Heart left ventricle (tissue), 16 donors: Measurements from ENCODE around the gene MRPL49. TPM values are rescaled to one million over a fixed set of nuclear protein-coding genes. Genes with fewer than 3 reads are reported as not detected.

Source experiments
- ATAC-seq, 4 donors: fragments of 200-7000 bp; cut with Tn5 transposase; one replicate each; pipeline ENCODE4 v1.9.1; 2020 to 2022; ENCODE audit warnings: moderate library complexity in 4 of 4, mild to moderate bottlenecking in 3 of 4, moderate number of reproducible peaks in 1 of 4
- DNase-seq, 5 donors: peaks; one replicate each; pipeline ENCODE4 v3.0.0-alpha.2; 2020
- H3K27ac ChIP-seq, 12 donors: fragments of 200-600 bp; sonication (generic) in 4 of 12; one replicate each; pipeline versions ENCODE4 v1.5.0 to v1.8.0; 2016 to 2022; ENCODE audit warnings: mild to moderate bottlenecking in 2 of 12
- H3K27me3 ChIP-seq, 9 donors: fragments of 200-600 bp; sonication (generic) in 2 of 9; one replicate each; pipeline versions ENCODE4 v1.5.1 to v1.8.0; 2016 to 2022; ENCODE audit warnings: mild to moderate bottlenecking in 3 of 9
- H3K36me3 ChIP-seq, 9 donors: fragments of 200-600 bp; sonication (generic) in 2 of 9; one replicate each; pipeline versions ENCODE4 v1.5.0 to v1.8.0; 2018 to 2022; ENCODE audit warnings: mild to moderate bottlenecking in 2 of 9
- H3K4me1 ChIP-seq, 12 donors: fragments of 200-600 bp; sonication (generic) in 4 of 12; one replicate each; pipeline versions ENCODE4 v1.5.0 to v1.8.0; 2016 to 2022; ENCODE audit warnings: mild to moderate bottlenecking in 3 of 12
- H3K4me3 ChIP-seq, 12 donors: fragments of 200-600 bp; sonication (generic) in 4 of 12; one replicate each; pipeline versions ENCODE4 v1.5.0 to v1.8.0; 2017 to 2022; ENCODE audit warnings: mild to moderate bottlenecking in 9 of 12, moderate library complexity in 4 of 12
- H3K9me3 ChIP-seq, 12 donors: fragments of 200-600 bp; sonication (generic) in 4 of 12; one replicate each; pipeline versions ENCODE4 v1.5.0 to v1.8.0; 2016 to 2022; ENCODE audit warnings: mild to moderate bottlenecking in 1 of 12
- CTCF ChIP-seq, 12 donors: fragments of 200-600 bp; sonication (generic) in 4 of 12; IDR thresholded peaks; one replicate each; pipeline versions ENCODE4 v1.5.0 to v1.8.0; 2018 to 2022; ENCODE audit warnings: antibody characterized with exemption in 12 of 12, mild to moderate bottlenecking in 5 of 12
- POLR2A ChIP-seq, 2 donors: fragments of 450-650 bp; IDR thresholded peaks; one replicate each; pipeline ENCODE4 v1.6.1; 2017; ENCODE audit warnings: antibody characterized with exemption in 2 of 2, mild to moderate bottlenecking in 2 of 2, moderate library complexity in 2 of 2
- WGBS, 4 donors: extraction: QIAGEN DNeasy Blood & Tissue Kit in 2 of 4; methylation state at CpG; one replicate each; pipeline versions ENCODE4 v1.1.5 to v1.1.7; 2013 to 2018; 5-methylcytosine and 5-hydroxymethylcytosine counted together
- intact Hi-C, 10 donors: fragments of 100-400 bp; cut with DNase I; formaldehyde crosslinking; loops; one replicate each; pipeline versions ENCODE4 v1.11.1 to v1.14.2; 2022
- long read RNA-seq, 3 donors: library from polyadenylated mRNA; unstranded; transcript quantifications; one replicate each; pipeline ENCODE4 v2.0.0, GENCODE V29; 2020 to 2021
- polyA plus RNA-seq, 2 donors: library from polyadenylated mRNA; stranded (reverse); fragments of 200-250 nt; gene quantifications; one replicate each; pipeline ENCODE4 v1.2.3, GENCODE V29; 2013
- total RNA-seq, 9 donors: library from RNA; depleted of rRNA in 2 of 9; stranded (reverse); fragments of >200 nt in 2 of 9; fragmentation: NEBNext Ultra II Directional in 3 of 9; extraction: Animal tissue kit (Norgen Biotek cat#: 25700) in 3 of 9; gene quantifications; one replicate each; pipeline versions ENCODE4 v1.1.0 to v1.2.4, GENCODE V29; 2016 to 2023
- donor health status: ischemic (EF 13 %, LVEDD 7.1; RV severe dilation, severe dysfunction).
- donor health status: healthy with polysubstance abuse.
- donor health status: DM: no; HTN: yes; CAD: no.
- donor health status: DM: no; HTN: no; CAD: no.
- donor health status: ischemic (EF 25% LVEDD 6.9; RV normal size, moderate dysfunction).
- donor health status: ischemic (EF 25% LVEDD 5.7; RV mildly dilated, moderate dysfunction).
- donor health status: healthy.
- donor health status: DM: yes; HTN: yes; CAD: no.
- donor health status: ischemic (EF 35%, LVEDD 5.7; RV mildly dilated, moderate dysfunction).
- donor health status: nonischemic (EF 11% LVEDD 7.7; RV severe dilation, severe dysfunction).
- donor health status: DM: yes; HTN: yes; CAD: no.
- donor health status: PGD.
- donor health status: ischemic (EF 29% LVEDD 5.4; RV normal size, mild dysfunction).
- donor health status: nonischemic (EF 23%, LVEDD 6.1; RV moderate dilation, normal function).

Gene MRPL49
- total RNA-seq (10 to 100 TPM; 33.1 to 66.6 (median 42.1) TPM), polyA plus RNA-seq (10 to 100 TPM; 13.7 to 59.2 TPM)
- long read RNA-seq, donor 1, transcript MRPL49-201 (4 exons, 2,019 nt) = major isoform, 74 of 88 reads
- long read RNA-seq, donor 1, partial matches to known transcripts = 11 of 88 reads
- long read RNA-seq, donor 1, other reads (novel, unspliced or antisense) = 1 of 88 reads
- long read RNA-seq, donor 2, transcript MRPL49-201 (4 exons, 2,019 nt) = major isoform, 230 of 251 reads
- long read RNA-seq, donor 2, partial matches to known transcripts = 3 of 251 reads
- long read RNA-seq, donor 2, other reads (novel, unspliced or antisense) = 11 of 251 reads
- long read RNA-seq, donor 3, transcript MRPL49-201 (4 exons, 2,019 nt) = major isoform, 44 of 53 reads
- long read RNA-seq, donor 3, partial matches to known transcripts = 0 of 53 reads
- long read RNA-seq, donor 3, other reads (novel, unspliced or antisense) = 8 of 53 reads

- intact Hi-C loops = loop anchor here in 4 of 10 donors (1.0 to 10.0 kb wide), 5 partner anchors 25 to 197 kb away; partner anchors contain the start of genes CAPN1 (in 2 of the 4), CDCA5 (in 2 of the 4), ZFPL1 (in 2 of the 4) and PPP2R5B (in 1 of the 4)
These were observed at the start of gene MRPL49, which contains the start of gene FAU for GRCh38 chr11:65121865-65122696. Gene MRPL49, plus strand, starts transcription at chr11:65122321. Its CDS starts 26 bp downstream, at chr11:65122347. Gene FAU, minus strand, starts transcription at chr11:65122134. Its CDS starts 321 bp downstream, at chr11:65121813.

GRCh38 chr11:65072631-65072966, 49.5 kb upstream of the MRPL49 start:
- intact Hi-C loops = no loop called here
- DNase-seq = no peak
- H3K27me3 ChIP-seq = no peaks in the 10 kb centered on the region

More at GRCh38 chr11:65121865-65122696, at the start of gene MRPL49, which contains the start of gene FAU:
- DNase-seq = peak; percentile 98 to 99 (median 98)
- no peak for TF ChIP-seq CTCF (IDR thresholded peaks at IDR 0.05)
- peak; percentile 58 to 93 for TF ChIP-seq POLR2A (IDR thresholded peaks at IDR 0.05)
- Histone ChIP-seq H3K27me3 (no peaks in the 10 kb centered on the region), H3K4me1 (peaks cover 0 to 36% (median 22%) of the 10 kb centered on the region in 12 donors), H3K27ac (peak within 1 kb of the TSS; percentile 13 to 96 (median 87)), H3K36me3 (peaks cover 0 to 66% (median 61%) of the 10 kb centered on the region in 9 donors), H3K4me3 (peak within 1 kb of the TSS; percentile 70 to 98 (median 84)), H3K9me3 (no peaks in the 10 kb centered on the region)
- WGBS, 4 donors = 0 to 1% (median 1%) methylated on average over 44 to 64 of the region's 64 CpGs
- peak; percentile 89 to 95 (median 92) for ATAC-seq

DNA sequence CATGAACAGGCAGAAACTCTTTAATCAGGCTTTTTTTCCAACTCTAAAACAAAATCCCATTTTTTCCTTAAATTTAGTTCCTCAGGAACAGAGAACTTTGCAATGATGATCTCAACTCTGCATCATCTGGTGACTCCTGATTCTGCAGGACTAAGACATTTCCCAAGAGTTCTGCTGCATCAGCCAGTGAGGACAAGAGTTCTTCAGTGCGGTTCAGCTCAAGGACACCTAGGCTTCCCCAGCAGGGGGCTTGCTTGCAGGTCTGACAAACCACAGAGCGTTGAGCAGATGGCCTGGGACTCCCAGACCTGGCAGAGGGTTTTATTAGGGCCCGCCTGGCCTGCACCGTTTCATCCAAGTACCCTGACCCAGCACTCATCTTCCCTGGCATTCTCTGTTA, 44.7 kb upstream of the MRPL49 start:
- 71 to 87% (median 78%) methylated on average over 4 of the region's 4 CpGs for WGBS, 4 donors

More at GRCh38 chr11:65072631-65072966, 49.5 kb upstream of the MRPL49 start:
- H3K27ac ChIP-seq = no peak overlapping the region
- no peaks in the 10 kb centered on the region for H3K4me1 ChIP-seq
- no peaks in the 10 kb centered on the region for H3K9me3 ChIP-seq
- H3K4me3 ChIP-seq = no peak overlapping the region
- 65 to 80% (median 67%) methylated on average over 1 of the region's 1 CpG for WGBS, 4 donors
- ATAC-seq = no peak
- TF ChIP-seq CTCF (IDR thresholded peaks at IDR 0.05) (no peak), POLR2A (IDR thresholded peaks at IDR 0.05) (no peak)
- no peaks in the 10 kb centered on the region for H3K36me3 ChIP-seq

More for the DNA sequence above, 44.7 kb upstream of the MRPL49 start:
- Histone ChIP-seq H3K4me3 (no peak overlapping the region), H3K27me3 (no peaks in the 10 kb centered on the region), H3K9me3 (no peaks in the 10 kb centered on the region), H3K36me3 (no peaks in the 10 kb centered on the region), H3K4me1 (no peaks in the 10 kb centered on the region), H3K27ac (peak overlapping the region in 1 of 12 donors; percentile 22)
- TF ChIP-seq POLR2A (IDR thresholded peaks at IDR 0.05) = no peak
- no peak for TF ChIP-seq CTCF (IDR thresholded peaks at IDR 0.05)
- no peak for DNase-seq
- no peak for ATAC-seq
- intact Hi-C loops = no loop called here
